Epithelial cell of esophagus (primary cell): ENCODE results near the gene BTN2A1.

Source experiments
- DNase-seq: peaks from one replicate; pipeline ENCODE4 v3.0.0; 2010; ENCODE audit warnings: low read depth
- H3K4me3 ChIP-seq: 2 replicates; pipeline ENCODE4 v1.5.1; 2011; ENCODE audit warnings: mild to moderate bottlenecking, low read length, control low read depth
- TF ChIP-seq, protein P1 (sequence below): IDR thresholded peaks from 2 replicates; pipeline ENCODE4 v1.5.1; 2011; ENCODE audit warnings: low read depth, mild to moderate bottlenecking, low read length, control low read depth, inconsistent platforms; ENCODE audit not compliant: insufficient read depth; ENCODE audit errors: missing control alignments

The BTN2A1 gene

DNA sequence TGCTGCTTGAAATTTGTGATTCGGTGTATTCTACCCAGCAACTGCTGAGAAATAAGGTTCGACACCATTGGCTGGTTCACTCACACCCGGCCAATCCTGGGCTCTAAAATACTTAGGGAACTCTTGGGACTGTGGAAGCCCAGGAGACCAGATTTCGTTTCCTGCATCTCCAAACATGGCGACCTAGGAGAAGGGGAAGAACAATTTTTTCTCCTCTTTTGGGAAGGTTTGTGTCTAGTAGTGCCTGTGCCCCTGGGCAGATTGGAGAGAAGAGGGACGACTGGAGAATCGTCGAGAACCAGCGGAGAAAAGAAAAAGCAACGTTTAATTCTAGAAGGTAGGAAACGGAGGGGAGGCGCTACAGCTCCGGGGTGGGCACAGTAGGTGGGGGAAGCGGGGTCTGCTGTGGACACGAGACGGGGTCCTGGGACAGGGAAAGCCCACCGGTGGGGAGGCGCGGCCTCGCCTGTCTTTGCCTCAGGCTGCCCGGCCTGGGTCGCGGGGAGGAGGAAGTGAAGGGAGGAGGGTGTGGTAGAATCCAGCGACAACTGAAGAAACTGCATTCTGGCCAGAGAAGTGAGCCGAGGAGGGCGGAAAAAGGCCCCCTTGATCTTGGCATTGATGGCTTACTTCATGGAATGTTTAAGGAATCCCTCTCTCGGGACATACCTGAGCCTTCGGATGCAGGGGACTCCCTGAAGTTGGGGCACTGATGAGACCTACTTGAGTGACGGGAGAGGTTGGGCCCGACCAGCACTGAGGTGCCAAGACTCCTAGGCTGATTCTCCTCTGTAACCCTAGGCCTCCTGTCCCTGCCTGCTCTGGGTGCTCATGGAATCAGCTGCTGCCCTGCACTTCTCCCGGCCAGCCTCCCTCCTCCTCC lies at the start of gene BTN2A1:
Gene BTN2A1, plus strand, starts transcription at position 150 of the 883 bp plus-strand sequence. Its CDS starts 682 bp downstream, at position 832.
- TF ChIP-seq, protein P1, sequence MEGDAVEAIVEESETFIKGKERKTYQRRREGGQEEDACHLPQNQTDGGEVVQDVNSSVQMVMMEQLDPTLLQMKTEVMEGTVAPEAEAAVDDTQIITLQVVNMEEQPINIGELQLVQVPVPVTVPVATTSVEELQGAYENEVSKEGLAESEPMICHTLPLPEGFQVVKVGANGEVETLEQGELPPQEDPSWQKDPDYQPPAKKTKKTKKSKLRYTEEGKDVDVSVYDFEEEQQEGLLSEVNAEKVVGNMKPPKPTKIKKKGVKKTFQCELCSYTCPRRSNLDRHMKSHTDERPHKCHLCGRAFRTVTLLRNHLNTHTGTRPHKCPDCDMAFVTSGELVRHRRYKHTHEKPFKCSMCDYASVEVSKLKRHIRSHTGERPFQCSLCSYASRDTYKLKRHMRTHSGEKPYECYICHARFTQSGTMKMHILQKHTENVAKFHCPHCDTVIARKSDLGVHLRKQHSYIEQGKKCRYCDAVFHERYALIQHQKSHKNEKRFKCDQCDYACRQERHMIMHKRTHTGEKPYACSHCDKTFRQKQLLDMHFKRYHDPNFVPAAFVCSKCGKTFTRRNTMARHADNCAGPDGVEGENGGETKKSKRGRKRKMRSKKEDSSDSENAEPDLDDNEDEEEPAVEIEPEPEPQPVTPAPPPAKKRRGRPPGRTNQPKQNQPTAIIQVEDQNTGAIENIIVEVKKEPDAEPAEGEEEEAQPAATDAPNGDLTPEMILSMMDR, result no peak
- DNase-seq, result peak; percentile 93
- H3K4me3 ChIP-seq, result peak within 1 kb of the TSS; percentile 99

DNA sequence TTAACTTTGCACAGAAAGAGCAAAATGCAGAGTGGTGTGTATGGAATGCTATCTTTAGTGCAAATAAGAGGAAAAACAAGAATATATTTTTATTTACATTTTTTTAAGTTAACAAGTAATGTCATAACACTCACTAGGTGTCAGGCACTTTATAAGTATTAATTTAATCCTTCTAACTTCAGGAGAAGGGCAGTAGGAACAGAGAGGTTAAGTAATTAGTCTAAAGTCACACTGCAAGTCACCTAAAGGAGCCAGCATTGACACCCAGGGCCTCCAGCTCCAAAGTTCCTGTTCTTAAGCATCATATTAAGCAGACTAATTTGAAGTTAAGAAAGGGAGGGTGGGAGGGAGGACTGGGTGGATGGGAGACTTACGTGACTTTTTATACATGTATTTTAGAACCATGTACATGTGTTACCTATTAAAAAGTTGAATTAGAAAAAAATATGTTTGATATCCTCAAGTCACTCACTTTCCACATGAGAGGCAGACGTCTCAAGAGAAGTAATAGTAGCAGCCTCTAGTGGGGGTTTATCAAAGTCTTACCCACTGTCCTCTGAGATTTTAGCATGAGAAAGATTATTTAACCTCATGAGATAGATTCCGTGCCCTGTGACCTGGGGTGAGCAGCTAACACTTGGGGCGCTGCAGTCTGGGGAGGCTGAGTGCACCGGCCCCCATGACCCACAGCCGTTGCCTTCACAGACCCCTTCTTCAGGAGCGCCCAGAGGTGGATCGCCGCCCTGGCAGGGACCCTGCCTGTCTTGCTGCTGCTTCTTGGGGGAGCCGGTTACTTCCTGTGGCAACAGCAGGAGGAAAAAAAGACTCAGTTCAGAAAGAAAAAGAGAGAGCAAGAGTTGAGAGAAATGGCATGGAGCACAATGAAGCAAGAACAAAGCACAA lies 48.7 kb upstream of the BTN2A1 start:
- TF ChIP-seq, protein P1, result no peak
- DNase-seq, result no peak
- H3K4me3 ChIP-seq, result no peak overlapping the region

- no peak overlapping the region for H3K4me3 ChIP-seq
- peak; percentile 10 for DNase-seq
- TF ChIP-seq, protein P1, result no peak
Observed at GRCh38 chr6:26411751-26412150, 46.0 kb upstream of the BTN2A1 start.

DNA sequence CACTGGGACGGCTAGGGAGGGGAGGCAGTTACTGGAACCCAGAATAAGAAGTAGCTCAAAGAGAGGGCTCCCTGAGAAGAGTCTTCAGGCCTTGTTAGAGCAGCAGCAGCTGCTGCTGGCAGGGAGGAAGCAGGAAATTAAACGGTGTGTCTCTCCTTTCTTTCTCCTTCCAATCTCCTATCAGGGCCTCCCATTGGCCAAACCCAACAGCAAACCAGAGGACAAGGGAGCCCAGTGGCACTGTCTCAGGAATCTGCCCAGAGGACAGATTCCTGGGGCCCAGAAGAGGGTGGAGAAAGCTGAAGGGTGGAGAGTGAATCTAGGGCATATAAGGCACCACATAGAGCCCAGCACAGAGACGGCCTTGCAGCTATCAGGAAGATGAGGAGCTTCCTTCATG lies 45.5 kb upstream of the BTN2A1 start:
- DNase-seq, result no peak

DNA sequence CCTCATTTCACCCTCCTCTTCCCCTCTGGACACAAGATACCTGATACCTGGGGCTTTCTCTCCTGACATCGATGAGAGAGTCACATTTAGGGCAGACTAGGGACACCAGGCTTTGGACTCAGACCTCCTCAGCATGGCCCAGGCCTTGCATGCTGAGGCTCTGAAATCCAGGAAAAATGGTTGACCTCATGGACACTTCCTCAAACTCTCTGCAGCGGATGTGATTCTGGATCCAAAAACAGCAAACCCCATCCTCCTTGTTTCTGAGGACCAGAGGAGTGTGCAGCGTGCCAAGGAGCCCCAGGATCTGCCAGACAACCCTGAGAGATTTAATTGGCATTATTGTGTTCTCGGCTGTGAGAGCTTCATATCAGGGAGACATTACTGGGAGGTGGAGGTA lies 44.8 kb upstream of the BTN2A1 start:
- no peak for DNase-seq
- TF ChIP-seq, protein P1, result no peak
- no peak overlapping the region for H3K4me3 ChIP-seq

More for the DNA sequence above, 45.5 kb upstream of the BTN2A1 start:
- no peak overlapping the region for H3K4me3 ChIP-seq
- TF ChIP-seq, protein P1, result no peak

DNA sequence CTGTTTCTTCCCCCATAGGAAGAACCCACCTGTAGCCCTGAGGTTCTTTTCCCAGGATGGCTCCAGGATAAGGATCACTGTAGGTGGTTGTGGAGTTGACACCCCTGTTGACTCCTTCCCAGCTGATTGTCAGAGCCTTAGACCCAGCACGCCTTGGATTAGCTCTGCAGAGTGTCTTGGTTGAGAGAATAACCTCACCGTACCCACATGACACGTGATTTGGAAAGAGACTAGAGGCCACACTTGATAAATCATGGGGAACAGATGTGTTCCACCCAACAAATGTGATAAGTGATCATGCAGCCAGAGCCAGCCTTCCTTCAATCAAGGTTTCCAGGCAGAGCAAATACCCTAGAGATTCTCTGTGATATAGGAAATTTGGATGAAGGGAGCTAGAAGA lies 43.5 kb upstream of the BTN2A1 start:
- no peak for DNase-seq
- TF ChIP-seq, protein P1, result no peak

More for the DNA sequence above, 43.5 kb upstream of the BTN2A1 start:
- H3K4me3 ChIP-seq, result no peak overlapping the region
